Fibroblast of skin of left quadriceps (primary cell): ENCODE measurements around the gene NCOA6.
"Not testable (repeated sequence)": the region's sequence is repeated elsewhere in the genome, so short reads cannot be mapped to it uniquely, and the experiment has no call there.

Experiments
- DNase-seq, 2 experiments: peaks; one replicate each; pipeline ENCODE4 v3.0.0-alpha.2; 2013; ENCODE audit warnings: low read depth in 2 of 2

NCOA6 gene

GRCh38 chr20:34829191-34829590, 3.7 kb upstream of the NCOA6 start:
- DNase-seq = no peak

GRCh38 chr20:34824806-34825529, 483 bp downstream of the NCOA6 start:
- DNase-seq = no peak

GRCh38 chr20:34824452-34824805, 1.0 kb downstream of the NCOA6 start:
- DNase-seq = no peak

GRCh38 chr20:34824026-34824425, 1.4 kb downstream of the NCOA6 start:
- no peak for DNase-seq

- no peak for DNase-seq
Measured at GRCh38 chr20:34820805-34821578, 4.5 kb downstream of the NCOA6 start.

- DNase-seq = no peak
Measured at GRCh38 chr20:34817801-34818200, 7.7 kb downstream of the NCOA6 start.

- DNase-seq = no peak
Measured at GRCh38 chr20:34817072-34817471, 8.4 kb downstream of the NCOA6 start.

- no peak for DNase-seq
Measured at GRCh38 chr20:34815636-34816035, 9.8 kb downstream of the NCOA6 start.

GRCh38 chr20:34808583-34808982, 16.9 kb downstream of the NCOA6 start:
- DNase-seq = no peak

- DNase-seq = not testable (repeated sequence)
Measured at GRCh38 chr20:34807944-34808465, 17.4 kb downstream of the NCOA6 start.

- no peak for DNase-seq
Measured at GRCh38 chr20:34806255-34806654, 19.2 kb downstream of the NCOA6 start.

GRCh38 chr20:34798871-34799270, 26.6 kb downstream of the NCOA6 start:
- DNase-seq = no peak

- DNase-seq = no peak
Measured at GRCh38 chr20:34798328-34798727, 27.1 kb downstream of the NCOA6 start.

- no peak for DNase-seq
Measured at GRCh38 chr20:34797012-34797995, 28.1 kb downstream of the NCOA6 start.

GRCh38 chr20:34794006-34794585, 31.4 kb downstream of the NCOA6 start:
- DNase-seq = no peak

GRCh38 chr20:34792687-34793363, 32.6 kb downstream of the NCOA6 start:
- no peak for DNase-seq

- peak in 1 of 2 experiments; percentile 48 for DNase-seq
Measured at GRCh38 chr20:34791289-34792020, 34.0 kb downstream of the NCOA6 start.

GRCh38 chr20:34781220-34781619, 44.2 kb downstream of the NCOA6 start:
- DNase-seq = no peak

- not testable (repeated sequence) for DNase-seq
Measured at GRCh38 chr20:34780291-34780690, 45.2 kb downstream of the NCOA6 start.

GRCh38 chr20:34776177-34776576, 49.3 kb downstream of the NCOA6 start:
- DNase-seq = no peak
